DMS 273 treated with DMSO at 0.1 percent for 48 hours (cell line): ENCODE data around the gene TUBA1A.
"Not testable (repeated sequence)": the region's sequence is repeated elsewhere in the genome, so short reads cannot be mapped to it uniquely, and the experiment has no call there.

Source experiments
- DNase-seq: peaks from one replicate; lab custom pipeline; 2025; lab: John Stamatoyannopoulos, UW

Gene TUBA1A

GRCh38 chr12:49200919-49201594, 12.2 kb upstream of the TUBA1A start:
- DNase-seq: peak; percentile 78

DNA sequence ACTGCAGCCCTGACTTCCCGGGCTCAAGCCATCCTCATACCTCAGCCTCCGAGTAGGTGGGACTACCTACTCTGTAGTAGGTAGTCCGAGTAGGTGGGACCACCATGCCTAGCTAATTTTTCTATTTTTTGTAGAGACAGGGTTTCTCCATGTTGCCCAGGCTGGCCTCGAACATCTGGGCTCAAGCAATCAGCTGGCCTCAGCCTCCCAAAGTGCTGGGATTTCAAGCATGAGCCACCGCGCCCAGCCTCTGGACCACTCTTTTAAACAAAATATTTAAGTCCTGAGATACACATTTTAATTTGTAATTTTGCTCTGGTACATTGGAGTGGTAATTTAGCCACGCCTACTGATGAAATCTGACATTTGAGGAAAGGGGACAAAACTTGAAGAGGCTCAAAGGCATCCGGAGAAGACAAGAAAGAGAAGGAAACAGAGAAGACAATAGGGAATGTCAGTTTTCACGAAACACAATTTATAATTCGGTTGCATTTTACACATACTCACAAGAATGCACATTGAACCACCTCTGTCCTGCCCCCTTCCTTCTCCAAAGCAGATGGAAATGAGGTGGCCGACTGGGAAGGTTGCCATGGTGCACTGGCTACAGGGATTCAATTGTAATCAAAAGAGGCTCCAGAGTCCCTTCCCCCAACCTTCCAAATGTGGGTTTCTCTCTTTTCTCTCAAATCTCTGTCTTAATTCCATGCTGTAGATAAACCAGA, 9.7 kb upstream of the TUBA1A start:
- DNase-seq: peak; percentile 31

DNA sequence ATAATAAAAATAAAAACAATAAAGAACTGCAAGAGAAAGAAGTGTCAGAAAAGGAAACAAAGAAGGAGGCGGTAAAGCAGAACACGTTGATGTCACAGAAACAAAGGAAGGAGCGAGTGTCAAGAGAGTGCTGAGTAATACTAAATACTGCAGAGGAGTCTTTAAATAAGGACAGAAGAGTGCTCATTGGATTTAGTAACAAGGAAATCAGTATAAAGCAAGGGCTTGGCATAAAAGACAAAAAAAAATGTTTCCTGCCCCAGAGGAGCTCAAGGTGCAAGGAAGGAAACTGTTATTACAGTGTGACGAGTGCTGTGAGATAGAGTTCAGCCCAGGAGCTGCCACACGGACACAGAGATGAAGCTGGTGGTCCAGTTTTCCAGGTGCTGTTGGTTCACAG, 8.4 kb upstream of the TUBA1A start:
- DNase-seq: no peak

- no peak for DNase-seq
Measured at GRCh38 chr12:49195736-49196135, 6.9 kb upstream of the TUBA1A start.

DNA sequence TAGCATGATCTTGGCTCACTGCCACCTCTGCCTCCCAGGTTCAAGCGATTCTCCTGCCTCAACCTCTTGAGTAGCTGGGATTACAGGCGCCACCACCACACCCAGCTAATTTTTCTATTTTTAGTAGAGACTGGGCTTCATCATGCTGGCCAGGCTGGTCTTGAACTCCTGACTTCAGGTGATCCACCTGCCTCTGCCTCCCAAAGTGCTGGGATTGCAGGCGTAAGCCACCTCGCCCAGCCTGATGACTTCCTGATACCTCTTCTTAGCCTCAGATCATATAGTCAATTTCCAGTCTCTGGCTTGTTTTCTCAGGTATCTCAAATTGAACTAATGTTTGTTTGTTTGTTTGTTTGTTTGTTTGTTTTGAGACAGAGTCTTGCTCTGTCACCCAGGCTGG, 4.9 kb upstream of the TUBA1A start:
- not testable (repeated sequence) for DNase-seq

DNA sequence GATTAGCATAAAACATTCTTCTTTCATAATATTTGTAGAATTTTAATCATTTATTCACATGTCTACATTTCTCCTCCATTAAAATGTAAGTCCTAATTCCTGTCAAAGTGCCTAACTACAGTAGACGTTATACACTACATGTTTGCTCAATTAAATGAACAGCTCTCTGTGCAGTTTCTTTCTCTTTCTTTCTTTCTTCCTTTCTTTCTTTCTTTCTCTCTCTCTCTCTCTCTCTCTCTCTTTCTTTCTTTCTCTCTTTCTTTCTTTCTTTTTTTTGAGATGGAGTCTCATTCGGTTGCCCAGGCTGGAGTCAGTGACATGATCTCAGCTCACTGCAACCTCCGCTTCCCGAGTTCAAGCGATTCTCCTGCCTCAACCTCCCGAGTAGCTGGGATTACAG, 2.6 kb upstream of the TUBA1A start:
- DNase-seq: not testable (repeated sequence)

- no peak for DNase-seq
Measured at GRCh38 chr12:49190974-49191373, 2.1 kb upstream of the TUBA1A start.

DNA sequence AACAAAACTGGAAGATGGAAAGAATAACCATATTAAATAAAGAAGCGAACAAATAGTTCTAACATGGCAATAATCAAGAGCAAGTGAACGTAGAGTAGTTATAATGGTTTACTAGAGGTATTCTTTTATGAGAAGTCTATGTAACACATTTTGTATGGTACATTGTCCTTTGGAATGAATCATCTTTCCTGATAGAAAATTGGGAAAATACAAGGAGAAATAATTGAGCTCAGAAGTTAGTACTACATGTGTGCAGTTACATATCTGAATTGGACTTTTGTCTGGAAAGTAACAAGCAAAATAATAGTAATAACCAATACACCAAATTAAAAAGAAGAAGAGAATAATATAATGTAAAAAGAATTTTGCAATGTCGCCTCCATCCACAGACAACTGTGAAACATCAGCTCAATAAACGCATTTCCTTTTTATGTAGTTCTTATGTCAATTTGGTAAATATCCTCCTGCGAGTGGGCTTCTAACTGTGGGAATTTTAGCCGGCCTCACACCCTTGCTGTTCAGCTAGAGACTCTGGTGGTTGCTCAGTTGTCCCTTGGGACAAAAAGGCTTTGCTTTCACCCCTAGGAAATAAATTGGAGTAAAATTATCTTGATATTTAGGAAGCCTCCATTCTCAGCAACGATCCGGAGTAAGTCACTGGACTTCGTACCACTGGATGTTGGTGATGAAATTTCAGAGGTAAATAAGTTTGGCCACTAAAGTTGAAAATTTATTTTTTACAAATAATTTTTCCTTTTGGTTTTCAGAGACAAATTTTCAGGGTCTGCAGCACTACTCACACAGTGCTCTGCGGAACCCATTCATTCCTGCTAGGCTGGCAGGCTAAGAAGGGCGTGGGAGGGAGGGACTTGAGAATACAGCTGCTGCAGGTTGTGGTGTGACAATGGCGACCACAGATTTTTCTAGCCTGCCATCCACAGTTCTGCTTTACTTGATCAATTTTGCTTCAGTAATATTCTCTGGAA, 1.1 kb upstream of the TUBA1A start:
- DNase-seq: no peak

GRCh38 chr12:49188201-49188915, 522 bp downstream of the TUBA1A start:
- DNase-seq: no peak

DNA sequence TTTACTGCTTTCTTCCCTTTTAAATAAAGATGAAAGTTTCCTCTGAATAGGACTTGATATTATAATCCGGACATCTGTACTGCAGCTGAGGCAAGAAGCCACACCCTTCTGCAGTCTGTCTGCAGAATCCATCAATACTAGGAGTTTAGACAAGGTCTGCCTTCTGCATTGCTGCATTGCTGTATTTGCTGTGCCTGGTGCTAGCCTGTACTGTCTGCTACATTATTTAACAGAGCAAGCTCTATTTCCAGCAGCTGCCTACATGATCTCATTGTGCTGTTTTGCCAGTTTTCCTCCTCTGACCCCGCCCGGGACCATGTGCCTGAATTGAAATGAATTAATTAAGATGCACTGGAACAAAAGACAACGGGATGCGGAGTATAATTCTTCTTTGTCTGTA, 1.7 kb downstream of the TUBA1A start:
- DNase-seq: peak; percentile 49

DNA sequence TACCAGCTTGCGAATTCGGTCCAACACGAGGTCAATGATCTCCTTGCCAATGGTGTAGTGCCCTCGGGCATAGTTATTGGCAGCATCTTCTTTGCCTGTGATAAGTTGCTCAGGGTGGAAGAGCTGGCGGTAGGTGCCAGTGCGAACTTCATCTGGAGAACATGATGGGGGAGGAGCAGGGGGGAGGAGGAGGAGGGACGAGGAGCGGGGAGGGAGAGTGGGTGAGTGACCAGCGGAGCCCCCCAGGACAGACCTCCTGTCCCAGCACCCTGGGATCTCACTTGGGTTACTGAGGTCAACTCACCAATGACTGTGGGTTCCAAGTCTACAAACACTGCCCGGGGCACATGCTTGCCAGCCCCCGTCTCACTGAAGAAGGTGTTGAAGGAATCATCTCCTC, 2.6 kb downstream of the TUBA1A start:
- not testable (repeated sequence) for DNase-seq

GRCh38 chr12:49184697-49185096, 4.2 kb downstream of the TUBA1A start:
- not testable (repeated sequence) for DNase-seq

- DNase-seq: not testable (repeated sequence)
Measured at GRCh38 chr12:49183214-49183950, 5.5 kb downstream of the TUBA1A start.

DNA sequence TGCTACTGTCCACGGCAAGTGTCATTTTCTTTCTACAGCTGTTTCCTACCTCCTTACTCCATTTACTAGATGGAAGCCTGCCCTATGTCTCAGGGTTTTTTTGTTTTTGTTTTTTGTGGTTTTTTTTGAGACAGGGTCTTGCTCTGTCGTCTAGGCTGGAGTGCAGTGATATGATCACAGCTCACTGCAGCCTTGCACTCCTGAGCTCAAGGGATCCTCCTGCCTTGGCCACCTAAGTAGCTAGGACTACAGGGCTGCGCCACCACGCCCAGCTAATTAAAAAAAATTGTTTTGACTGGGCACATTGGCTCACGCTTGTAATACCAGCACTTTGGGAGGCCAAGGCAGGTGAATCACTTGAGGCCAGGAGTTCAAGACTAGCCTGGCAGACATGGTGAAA, 14.7 kb downstream of the TUBA1A start:
- no peak for DNase-seq

- no peak for DNase-seq
Measured at GRCh38 chr12:49170924-49171323, 18.0 kb downstream of the TUBA1A start.

DNA sequence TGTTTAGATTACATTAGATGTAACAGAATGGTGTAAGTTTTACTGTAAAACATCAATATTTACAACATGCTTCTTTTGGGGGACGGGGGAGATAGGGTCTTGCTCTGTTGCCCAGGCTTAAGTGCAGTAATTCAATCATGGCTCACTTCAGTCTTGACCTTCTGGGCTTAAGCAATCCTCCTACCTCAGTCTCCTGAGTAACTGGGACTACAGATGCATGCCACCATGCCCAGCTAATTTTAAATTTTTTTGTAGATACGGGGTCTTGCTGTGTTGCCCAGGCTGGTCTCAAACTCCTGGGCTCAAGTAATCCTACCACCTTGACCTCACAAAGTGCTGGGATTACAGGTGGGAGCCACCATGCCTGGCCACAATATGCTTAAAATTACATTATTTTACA, 23.8 kb downstream of the TUBA1A start:
- no peak for DNase-seq

GRCh38 chr12:49161901-49162300, 27.0 kb downstream of the TUBA1A start:
- not testable (repeated sequence) for DNase-seq

GRCh38 chr12:49161092-49161795, 27.6 kb downstream of the TUBA1A start:
- no peak for DNase-seq

DNA sequence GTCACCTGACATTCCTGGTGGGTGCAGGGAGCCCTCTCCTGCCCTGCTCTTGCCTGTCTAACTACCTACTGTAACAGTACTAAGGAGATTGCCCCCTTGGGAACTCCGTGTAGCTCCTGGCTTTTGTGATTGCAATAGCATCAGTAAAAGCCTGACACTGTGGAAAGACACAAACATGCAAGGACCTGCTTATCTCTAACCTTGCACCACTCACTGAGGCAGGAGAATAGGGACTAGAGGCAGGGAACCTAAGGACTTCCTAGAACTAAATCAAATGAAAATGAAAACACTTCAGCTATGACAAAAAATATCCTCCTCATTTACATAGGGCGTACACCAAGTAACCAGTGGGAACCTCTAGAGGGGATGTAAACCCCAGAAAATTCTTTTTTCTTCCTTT, 28.5 kb downstream of the TUBA1A start:
- no peak for DNase-seq

DNA sequence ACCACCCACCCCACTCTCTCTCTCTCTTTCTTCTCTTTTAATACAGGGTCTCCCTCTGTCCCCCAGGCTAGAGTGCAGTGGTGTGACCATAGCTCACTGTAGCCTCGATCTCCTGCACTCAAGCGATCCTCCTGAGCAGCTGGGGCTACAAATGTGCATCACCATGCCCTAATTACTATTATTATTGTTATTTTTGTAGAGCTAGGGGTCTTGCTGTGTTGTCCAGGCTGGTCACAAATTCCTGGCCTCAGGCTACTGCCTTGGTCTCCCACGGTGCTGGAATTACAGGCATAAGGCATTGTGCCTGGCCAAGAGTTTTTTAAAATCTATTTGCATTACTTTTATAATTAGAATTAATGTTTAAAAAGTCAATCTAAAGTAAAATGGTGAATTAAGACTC, 34.7 kb downstream of the TUBA1A start:
- DNase-seq: no peak
